ENCODE measurements around the gene C1orf53. TPM values are rescaled to one million over a fixed set of nuclear protein-coding genes. Genes with fewer than 3 reads are reported as not detected.

The C1orf53 gene
- total RNA-seq, 1 experiment from 2014 or later = 1.4 TPM

GRCh38 chr1:197905699-197906351, 3.4 kb downstream of the C1orf53 start:
- no peak overlapping the region for H4K5ac ChIP-seq (ENCODE audit: insufficient read length, low read depth, low read length)
- H4K8ac ChIP-seq (replicated peaks; ENCODE audit: insufficient read length, low read depth, low read length) = no peak overlapping the region
- no peak overlapping the region for H2BK12ac ChIP-seq (ENCODE audit: insufficient read length, low read depth, low read length)
- H2BK15ac ChIP-seq (ENCODE audit: low read depth, low read length) = no peak overlapping the region
- H3K4me1 ChIP-seq (ENCODE audit: insufficient read depth, low read length) = peaks cover 2% of the 10 kb centered on the region
- peaks cover 87% of the 10 kb centered on the region for H3K27me3 Mint-ChIP-seq (ENCODE audit: low read depth)
- H3K4me3 Mint-ChIP-seq = no peak overlapping the region
- H3K18ac ChIP-seq (ENCODE audit: insufficient read length, low read depth, low read length) = no peak overlapping the region
- H3K14ac ChIP-seq (ENCODE audit: insufficient read depth, low read length) = no peak overlapping the region
- no peak overlapping the region for H2AK5ac ChIP-seq (ENCODE audit: insufficient read length, low read length)
- H4K91ac ChIP-seq (ENCODE audit: insufficient read length, low read depth, low read length) = no peak overlapping the region
- H3K56ac ChIP-seq (ENCODE audit: insufficient read length, low read depth, low read length) = no peak overlapping the region
- H3K36me3 Mint-ChIP-seq (ENCODE audit: insufficient read depth in 1 of 3, low read depth in 3 of 3) = no peaks in the 10 kb centered on the region
- DNase-seq = no peak
- no peak overlapping the region for H3K27ac Mint-ChIP-seq
- no peak overlapping the region for H3K4me2 ChIP-seq (ENCODE audit: insufficient read depth, insufficient read length, low read length)
- no peak overlapping the region for H3K27ac ChIP-seq (ENCODE audit: insufficient read length, low read depth, low read length)
- H3K9me3 Mint-ChIP-seq = peaks cover 0 to 4% of the 10 kb centered on the region in 2 experiments; a peak in 3 of 5 replicates
- no peaks in the 10 kb centered on the region for H3K9me3 ChIP-seq (ENCODE audit: control insufficient read depth, low read depth, low read length)
- H3K4me1 Mint-ChIP-seq = peaks cover 26 to 40% of the 10 kb centered on the region in 2 experiments
- H4K20me1 ChIP-seq (ENCODE audit: control insufficient read depth, insufficient read depth, insufficient read length) = no peaks in the 10 kb centered on the region
- no CpG with 5 or more reads among the region's 5 CpGs for WGBS (ENCODE audit: extremely low coverage, insufficient read length, low lambda C conversion rate)
- H3K79me2 ChIP-seq (ENCODE audit: insufficient read depth, low read length) = no peaks in the 10 kb centered on the region
- H3K27me3 ChIP-seq (ENCODE audit: insufficient read depth, low read length) = peaks cover 69% of the 10 kb centered on the region
- H2AFZ ChIP-seq (ENCODE audit: low read length) = no peak overlapping the region
- H2BK20ac ChIP-seq (ENCODE audit: low read depth, low read length, poor library complexity, severe bottlenecking) = no peak overlapping the region
- no peak overlapping the region for H3T11ph ChIP-seq (ENCODE audit: low read length)
- peaks cover 11% of the 10 kb centered on the region for H3K23me2 ChIP-seq (ENCODE audit: insufficient read length, low read depth, low read length, poor library complexity, severe bottlenecking)
- no peaks in the 10 kb centered on the region for H3K79me1 ChIP-seq (ENCODE audit: insufficient read depth, low read depth, low read length, poor library complexity, severe bottlenecking)
- H2BK5ac ChIP-seq (ENCODE audit: insufficient read length, low read length) = no peak overlapping the region
- no peak overlapping the region for H3K4ac ChIP-seq (ENCODE audit: low read depth, low read length)
- no peak for TF ChIP-seq CTCF (conservative IDR thresholded peaks at IDR 0.05)
- H3K9ac ChIP-seq (ENCODE audit: extremely low read depth, insufficient read length, low read length) = no peak overlapping the region
- no peak overlapping the region for H2BK120ac ChIP-seq (ENCODE audit: low read depth, low read length, poor library complexity, severe bottlenecking)
- no peak overlapping the region for H3K23ac ChIP-seq (ENCODE audit: insufficient read length, low read depth, low read length)
